ENCODE measurements around the gene HOXB7.
A peak's percentile ranks its signal among the peaks of the same experiment; 100 is the strongest.

HOXB7 gene

DNA sequence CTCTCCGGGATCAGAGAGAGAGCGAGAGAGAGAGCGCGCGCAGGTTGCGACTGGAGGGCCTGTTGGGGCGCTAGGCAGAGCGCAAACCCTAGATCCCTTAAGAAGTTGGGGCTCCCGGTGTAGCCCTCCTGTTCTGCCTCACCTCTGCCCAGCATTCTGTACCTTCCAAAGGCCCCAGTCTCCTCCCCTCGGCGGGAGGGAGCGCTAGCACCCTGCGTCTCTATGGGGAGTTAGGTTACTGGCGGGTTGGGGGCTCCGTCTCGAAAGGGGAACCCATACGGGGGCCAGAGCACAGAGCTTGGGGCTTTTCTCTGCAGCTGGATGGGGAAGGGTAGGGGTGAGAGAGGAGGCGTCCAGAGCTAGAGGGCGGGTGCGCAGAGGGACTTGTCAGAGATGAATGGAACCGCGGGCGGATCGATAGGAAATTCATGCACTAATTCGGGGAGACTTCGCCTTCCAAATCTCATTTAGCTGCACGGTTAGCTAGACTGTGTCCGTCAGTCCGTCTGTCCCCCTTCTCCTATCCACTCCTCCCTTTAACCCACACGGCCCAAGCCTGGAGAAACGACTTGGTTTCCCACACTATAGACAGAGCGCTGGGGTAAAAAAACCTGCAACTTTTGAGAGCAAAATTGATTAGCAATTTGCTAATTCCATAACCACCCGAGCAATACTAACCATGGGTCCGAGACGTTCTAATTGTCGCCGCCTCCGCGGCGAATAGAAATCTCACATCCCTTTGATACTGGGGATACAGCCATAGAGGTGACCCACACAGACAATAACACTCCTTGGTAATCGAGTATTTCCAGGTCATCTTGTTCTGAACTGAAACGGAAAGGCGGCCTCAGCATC is 32.0 kb downstream of the HOXB7 start:
- DNase-seq: no peak

GRCh38 chr17:48577946-48578615 is 32.7 kb downstream of the HOXB7 start, which contains the start of gene HOXB4:
TSS of gene HOXB4 (minus strand) at chr17:48578350. CDS start at chr17:48578319, 31 bp downstream.
- peak; percentile 75 for DNase-seq

GRCh38 chr17:48577330-48577945 is 33.4 kb downstream of the HOXB7 start:
- DNase-seq: peak; percentile 34

- no peak for DNase-seq
Measured at GRCh38 chr17:48576479-48577309, 34.1 kb downstream of the HOXB7 start.

DNA sequence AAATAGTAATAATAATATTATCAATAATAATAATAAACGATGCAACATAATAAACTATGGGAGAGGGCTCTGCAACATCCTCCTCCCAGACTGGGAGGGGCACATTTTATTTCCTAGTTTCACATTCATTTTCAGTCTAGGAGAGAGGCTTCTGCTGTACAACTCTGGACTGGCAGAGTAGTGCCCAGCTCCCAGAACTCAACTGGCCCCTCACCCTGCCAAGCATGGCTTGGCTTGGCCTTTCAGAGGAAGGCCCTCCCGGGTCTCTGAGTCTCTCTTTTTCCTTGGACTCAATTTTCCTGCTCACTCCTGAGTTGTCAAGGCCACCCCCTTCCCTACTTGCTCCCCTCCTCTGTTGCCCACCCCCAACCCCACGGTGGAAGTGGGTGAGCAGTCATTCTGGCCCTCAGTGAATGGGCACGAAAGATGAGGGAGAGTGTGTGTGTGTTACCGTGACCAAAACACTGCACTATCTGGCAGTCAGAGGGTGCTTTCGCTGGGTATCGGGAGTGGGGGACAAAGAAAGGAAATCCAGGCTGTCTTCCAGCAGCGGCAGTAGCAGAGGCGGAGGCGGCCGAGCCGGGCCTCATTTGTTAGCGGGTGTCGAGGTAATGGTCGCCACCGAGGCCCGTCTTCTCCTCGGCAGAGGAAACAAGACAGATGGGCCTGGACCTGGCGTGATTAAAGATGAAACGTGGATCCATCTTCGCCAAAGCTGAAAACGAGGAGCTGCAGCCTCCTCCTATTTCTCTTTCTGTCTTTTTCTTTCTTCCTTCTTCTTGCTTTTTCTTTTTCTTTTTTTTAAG is 34.9 kb downstream of the HOXB7 start:
- DNase-seq: no peak

DNA sequence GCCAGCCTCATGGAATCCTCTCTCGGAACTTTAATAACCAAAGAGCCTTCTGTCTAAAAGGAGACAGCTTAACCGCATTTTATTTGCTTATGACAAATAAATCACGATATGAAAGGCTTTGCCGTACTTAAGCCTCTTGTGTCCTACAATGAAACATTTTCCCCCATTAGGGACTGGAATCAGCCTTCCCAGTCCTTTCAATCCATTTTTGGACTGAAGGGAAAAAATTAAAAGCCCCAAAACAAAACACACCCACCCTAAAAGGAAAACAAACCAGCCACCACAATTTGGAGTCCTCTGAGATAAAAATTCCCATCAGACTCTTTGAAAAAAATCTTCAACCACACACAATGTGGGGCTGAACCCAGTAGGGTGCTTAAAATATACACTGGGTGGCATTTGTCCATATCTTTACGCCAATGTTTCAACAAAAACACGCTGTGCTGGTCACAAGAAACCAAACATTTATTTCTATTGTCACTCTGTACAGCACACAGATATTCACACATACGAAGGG is 35.7 kb downstream of the HOXB7 start:
- no peak for DNase-seq

- DNase-seq: no peak
Measured at GRCh38 chr17:48574505-48575065, 36.2 kb downstream of the HOXB7 start.

DNA sequence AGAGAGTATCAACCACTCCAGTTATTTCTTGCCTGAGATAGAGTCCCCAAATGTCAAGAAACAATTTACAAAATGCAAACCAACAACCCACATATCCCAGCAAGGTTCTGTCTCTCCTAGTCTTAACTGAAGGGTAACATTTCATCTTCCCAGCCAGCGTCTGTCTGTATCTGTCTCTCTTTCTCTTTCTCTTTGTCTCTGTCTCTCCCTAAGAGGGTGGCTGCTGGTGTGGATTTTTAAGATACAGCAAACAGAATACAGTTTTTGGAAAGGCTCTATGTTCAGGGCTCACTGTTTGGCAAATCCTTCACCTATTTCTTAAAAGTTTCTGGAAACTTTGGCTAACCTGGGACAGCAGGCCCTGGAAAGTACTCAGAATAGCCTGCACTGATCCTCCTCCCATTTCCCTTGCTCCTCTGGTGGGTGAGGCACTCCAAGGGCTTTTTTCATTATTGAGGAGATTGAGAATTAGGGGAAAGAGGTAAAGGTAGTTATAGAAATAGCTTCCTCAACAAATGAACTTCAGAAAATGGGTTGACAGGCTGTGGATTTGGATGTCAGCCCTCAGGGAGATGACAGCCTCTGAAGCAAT is 38.9 kb downstream of the HOXB7 start:
- DNase-seq: no peak

- DNase-seq: no peak
Measured at GRCh38 chr17:48571024-48571818, 39.6 kb downstream of the HOXB7 start.

GRCh38 chr17:48570325-48571023 is 40.3 kb downstream of the HOXB7 start:
- DNase-seq: no peak

- DNase-seq: no peak
Measured at GRCh38 chr17:48569674-48570324, 41.0 kb downstream of the HOXB7 start.

DNA sequence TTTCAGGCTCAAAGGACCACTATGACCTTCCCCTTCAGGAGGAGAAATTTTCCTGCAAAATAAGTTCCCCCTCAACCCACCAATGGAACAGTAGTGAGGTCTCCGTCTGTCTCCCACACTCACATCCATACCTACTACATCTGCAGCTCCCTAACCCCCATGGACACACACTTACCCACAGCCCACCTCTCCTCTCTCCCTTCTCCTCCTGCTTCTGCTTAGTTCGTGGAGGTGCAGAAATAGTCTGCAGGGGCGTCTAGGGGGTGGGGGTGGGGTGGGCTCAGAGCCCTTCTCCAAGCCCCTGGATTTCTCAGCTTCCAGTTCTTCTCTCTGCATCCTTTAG is 41.6 kb downstream of the HOXB7 start:
- DNase-seq: no peak

DNA sequence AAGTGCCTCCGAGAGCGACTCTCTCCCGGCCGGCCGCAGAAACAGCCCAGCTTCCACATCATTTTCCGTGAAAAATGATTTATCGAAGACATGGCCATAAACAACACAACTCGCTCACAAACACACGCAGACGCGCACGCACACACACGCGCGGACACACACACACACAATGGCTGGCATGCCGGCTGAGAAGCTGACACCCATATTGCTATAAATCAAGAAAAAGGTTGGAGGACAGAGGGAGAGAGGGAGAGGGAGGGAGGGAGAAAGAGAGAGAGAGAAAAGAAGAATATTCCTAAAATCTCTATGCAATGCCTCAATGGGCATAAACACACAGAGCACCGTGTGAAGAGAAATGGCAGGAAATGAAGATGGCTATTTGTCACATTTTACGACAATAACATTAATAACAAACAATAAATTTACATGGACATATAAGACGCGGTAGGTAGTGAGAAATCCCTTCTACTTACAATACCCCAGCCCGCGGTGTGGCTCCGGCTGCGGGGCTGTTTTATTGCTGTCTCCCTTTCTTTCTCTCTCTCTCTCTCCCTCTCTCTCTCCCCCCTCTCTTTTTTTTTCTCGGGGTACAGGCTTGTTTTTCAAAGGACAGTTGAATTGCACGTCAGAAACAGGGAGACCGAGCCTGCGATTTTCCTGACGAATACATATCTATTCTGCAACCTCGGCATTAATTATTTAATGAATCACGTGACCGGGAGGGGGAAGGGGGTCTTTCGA is 42.1 kb downstream of the HOXB7 start:
- DNase-seq: no peak

GRCh38 chr17:48567646-48568354 is 43.0 kb downstream of the HOXB7 start:
- no peak for DNase-seq

DNA sequence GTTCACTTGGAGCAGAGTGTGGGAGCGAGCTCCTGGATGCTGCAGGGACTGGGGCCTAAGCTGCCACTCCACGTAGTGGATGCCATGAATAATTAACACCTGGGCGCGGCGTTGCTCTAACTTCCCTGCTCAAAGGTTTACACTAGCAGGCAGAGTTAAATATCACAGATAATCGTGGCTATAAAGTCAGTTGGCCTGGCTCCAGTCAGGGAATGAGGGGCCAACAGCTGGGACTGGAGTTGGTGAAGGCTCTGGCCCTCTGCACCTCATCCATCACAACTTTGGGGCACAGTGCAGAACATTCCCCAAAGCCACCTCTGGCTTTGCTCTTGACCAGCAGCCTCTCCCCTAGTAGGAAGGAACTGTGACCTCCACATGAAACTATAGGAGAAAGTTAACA is 43.6 kb downstream of the HOXB7 start:
- DNase-seq: no peak

DNA sequence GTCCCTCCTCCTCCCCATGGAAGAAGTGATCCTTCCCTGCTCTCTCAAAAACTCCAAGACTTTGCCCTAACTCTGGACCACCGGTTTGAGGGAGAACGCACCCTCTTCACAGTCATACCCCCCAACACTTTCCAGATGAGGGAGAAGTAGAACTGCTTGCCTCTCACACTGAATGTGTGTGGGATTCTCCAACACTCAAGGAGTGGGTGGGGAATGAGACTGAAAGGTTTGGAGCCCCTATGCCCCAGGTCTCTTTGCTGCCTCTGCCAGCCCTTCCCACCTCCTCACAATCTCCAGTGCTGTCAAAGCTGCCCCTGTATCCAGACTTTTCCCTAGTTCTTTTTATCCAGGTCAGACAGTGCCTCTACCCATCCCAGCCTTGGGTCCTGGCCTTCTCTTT is 44.1 kb downstream of the HOXB7 start:
- no peak for DNase-seq

DNA sequence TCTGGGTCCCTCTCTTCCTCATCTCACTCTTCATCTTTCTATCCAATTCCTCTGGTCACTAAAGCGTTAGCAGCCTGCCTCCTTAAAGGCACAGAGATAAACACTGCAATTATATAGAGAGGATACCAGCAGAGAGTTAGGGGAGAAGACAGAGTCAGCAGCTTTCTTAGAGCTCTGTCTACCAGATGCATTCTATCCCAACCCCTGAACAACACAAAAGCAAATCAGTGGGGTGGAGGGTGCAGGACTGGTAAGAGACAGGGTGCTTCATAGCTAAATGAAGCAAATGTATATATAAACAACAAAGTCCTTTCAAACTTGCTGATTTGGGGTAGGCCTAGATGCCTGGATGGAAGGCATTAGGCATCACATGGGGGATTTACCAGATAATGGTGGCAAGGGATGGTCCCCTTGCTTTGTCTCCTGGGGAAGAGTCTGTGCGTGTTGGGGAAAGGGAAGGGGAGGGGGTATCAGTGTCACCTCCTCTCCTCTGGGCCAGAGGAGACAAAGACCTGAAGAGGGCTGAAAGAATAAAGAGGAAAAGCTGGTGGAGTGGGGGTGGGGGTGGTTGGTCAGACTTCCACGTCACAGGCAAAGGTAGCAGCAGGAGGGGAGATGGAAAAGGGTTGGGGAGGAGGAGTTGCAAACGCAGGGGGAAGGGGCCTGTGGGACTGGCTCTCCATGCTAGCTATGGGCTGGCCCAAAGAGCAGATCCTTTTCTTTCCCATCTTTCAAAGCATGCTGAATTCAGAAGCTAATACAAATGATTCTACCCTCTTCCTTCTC is 44.7 kb downstream of the HOXB7 start:
- no peak for DNase-seq
